ENCODE measurements around the gene PCCA.

DNA sequence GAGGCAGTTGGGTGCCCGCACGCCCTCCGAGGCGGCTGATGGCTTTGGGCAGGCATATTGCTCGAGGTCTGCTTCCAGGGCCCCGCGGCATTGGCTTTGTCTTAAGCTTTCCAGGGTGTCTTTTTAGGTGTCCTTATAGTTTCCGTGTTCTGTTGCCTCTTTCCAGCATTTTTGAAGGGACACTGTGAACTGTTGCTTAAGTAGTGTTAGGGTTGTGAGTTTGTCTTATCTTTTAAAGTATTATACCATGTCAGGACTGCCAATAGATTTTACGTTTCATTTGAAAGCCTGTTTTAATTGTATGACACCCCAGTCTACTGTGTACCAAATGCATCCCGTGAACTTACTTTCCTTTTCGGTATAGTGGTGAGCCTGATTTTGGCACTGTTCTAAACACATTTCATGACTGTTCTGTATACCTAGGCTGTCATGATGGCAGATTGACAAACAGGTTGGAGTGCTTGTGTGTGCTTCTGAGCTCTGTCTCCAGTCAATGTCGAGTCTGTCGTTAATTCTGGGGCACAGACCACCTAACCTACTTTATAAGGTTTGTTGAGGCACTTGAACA, 656 bp downstream of the PCCA start:
- TF ChIP-seq, protein P1, sequence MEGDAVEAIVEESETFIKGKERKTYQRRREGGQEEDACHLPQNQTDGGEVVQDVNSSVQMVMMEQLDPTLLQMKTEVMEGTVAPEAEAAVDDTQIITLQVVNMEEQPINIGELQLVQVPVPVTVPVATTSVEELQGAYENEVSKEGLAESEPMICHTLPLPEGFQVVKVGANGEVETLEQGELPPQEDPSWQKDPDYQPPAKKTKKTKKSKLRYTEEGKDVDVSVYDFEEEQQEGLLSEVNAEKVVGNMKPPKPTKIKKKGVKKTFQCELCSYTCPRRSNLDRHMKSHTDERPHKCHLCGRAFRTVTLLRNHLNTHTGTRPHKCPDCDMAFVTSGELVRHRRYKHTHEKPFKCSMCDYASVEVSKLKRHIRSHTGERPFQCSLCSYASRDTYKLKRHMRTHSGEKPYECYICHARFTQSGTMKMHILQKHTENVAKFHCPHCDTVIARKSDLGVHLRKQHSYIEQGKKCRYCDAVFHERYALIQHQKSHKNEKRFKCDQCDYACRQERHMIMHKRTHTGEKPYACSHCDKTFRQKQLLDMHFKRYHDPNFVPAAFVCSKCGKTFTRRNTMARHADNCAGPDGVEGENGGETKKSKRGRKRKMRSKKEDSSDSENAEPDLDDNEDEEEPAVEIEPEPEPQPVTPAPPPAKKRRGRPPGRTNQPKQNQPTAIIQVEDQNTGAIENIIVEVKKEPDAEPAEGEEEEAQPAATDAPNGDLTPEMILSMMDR (IDR thresholded peaks at IDR 0.05): no peak
- no peak for TF ChIP-seq POLR2A (IDR thresholded peaks at IDR 0.05)

Measured in Peyer's patch (tissue), 4 donors.